Endothelial cell (in vitro differentiated cells): Measurements from ENCODE around the gene TRIM38. TPM values are rescaled to one million over a fixed set of nuclear protein-coding genes. Genes with fewer than 3 reads are reported as not detected.

Source experiments
- DNase-seq: peaks from one replicate; pipeline ENCODE4 v3.0.0; 2021; ENCODE audit warnings: low spot score
- H3K27ac Mint-ChIP-seq: one replicate; pipeline ENCODE4 v1.8.0; 2021; ENCODE audit warnings: mixed read lengths, inconsistent platforms; ENCODE audit not compliant: unreplicated experiment
- H3K27me3 Mint-ChIP-seq: one replicate; pipeline ENCODE4 v1.8.0; 2021; ENCODE audit warnings: mild to moderate bottlenecking, moderate library complexity, mixed read lengths, inconsistent platforms; ENCODE audit not compliant: unreplicated experiment
- H3K36me3 Mint-ChIP-seq: one replicate; pipeline ENCODE4 v1.8.0; 2021; ENCODE audit warnings: mild to moderate bottlenecking, low read depth, mixed read lengths, inconsistent platforms; ENCODE audit not compliant: unreplicated experiment
- H3K4me1 Mint-ChIP-seq: one replicate; pipeline ENCODE4 v1.8.0; 2021; ENCODE audit warnings: mild to moderate bottlenecking, mixed read lengths, inconsistent platforms; ENCODE audit not compliant: unreplicated experiment
- H3K4me3 Mint-ChIP-seq: one replicate; pipeline ENCODE4 v1.8.0; 2021; ENCODE audit warnings: mild to moderate bottlenecking, mixed read lengths, inconsistent platforms; ENCODE audit not compliant: unreplicated experiment
- H3K9me3 Mint-ChIP-seq: one replicate; pipeline ENCODE4 v1.8.0; 2021; ENCODE audit warnings: mixed read lengths, inconsistent platforms; ENCODE audit not compliant: unreplicated experiment
- CTCF ChIP-seq: fragments of 200-600 bp; sonication (generic); IDR thresholded peaks from one replicate; pipeline ENCODE4 v1.5.0; 2021; ENCODE audit warnings: antibody characterized with exemption; ENCODE audit not compliant: unreplicated experiment
- total RNA-seq: library from RNA; stranded (reverse); fragmentation: NEBNext Ultra II Directional; extraction: Animal tissue kit (Norgen Biotek cat#: 25700); gene quantifications from one replicate; pipeline ENCODE4 v1.2.1, GENCODE V29; 2021; ENCODE audit not compliant: unreplicated experiment

TRIM38 gene
- total RNA-seq, 1 donor from 2014 or later = 3.8 TPM

DNA sequence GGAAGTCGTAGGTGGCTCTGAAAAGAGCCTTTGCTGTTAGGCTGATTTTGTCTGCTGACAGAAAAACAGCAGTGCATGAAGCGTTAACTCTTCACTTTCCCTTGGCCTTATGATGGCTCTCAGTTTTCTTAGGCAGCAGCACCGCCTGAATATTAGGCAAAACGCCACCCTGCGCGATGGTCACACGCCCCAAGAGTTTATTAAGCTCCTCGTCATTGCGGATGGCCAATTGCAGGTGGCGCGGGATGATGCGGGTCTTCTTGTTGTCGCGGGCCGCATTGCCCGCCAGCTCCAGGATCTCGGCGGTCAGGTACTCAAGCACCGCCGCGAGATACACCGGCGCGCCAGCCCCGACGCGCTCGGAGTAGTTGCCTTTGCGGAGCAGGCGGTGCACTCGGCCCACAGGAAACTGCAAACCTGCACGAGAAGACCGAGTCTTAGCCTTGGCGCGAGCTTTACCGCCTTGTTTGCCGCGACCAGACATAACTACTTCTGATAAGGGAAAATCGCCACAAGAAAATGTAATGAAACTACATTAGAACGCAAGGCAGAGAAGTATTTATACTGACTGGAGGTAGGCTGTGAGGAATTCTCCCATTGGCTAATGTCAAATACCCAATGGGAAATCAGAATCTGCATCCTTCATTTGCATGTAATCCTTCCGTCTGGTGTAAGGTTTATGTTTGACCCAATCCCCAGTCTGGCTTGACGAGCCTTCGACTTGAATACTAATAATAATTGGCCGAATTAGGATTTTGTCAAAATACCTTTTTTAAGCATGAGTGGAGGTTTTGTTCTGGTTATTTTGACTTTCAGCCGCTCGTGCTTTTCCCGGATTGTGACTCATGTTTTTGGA, 70.7 kb downstream of the TRIM38 start:
- peak; percentile 58 for DNase-seq
- peaks cover 30% of the 10 kb centered on the region for H3K4me1 Mint-ChIP-seq
- no peaks in the 10 kb centered on the region for H3K9me3 Mint-ChIP-seq
- H3K27me3 Mint-ChIP-seq = peaks cover 1% of the 10 kb centered on the region
- TF ChIP-seq CTCF = no peak
- H3K36me3 Mint-ChIP-seq = no peaks in the 10 kb centered on the region
- H3K27ac Mint-ChIP-seq = peak overlapping the region; percentile 97
- peak overlapping the region; percentile 92 for H3K4me3 Mint-ChIP-seq

DNA sequence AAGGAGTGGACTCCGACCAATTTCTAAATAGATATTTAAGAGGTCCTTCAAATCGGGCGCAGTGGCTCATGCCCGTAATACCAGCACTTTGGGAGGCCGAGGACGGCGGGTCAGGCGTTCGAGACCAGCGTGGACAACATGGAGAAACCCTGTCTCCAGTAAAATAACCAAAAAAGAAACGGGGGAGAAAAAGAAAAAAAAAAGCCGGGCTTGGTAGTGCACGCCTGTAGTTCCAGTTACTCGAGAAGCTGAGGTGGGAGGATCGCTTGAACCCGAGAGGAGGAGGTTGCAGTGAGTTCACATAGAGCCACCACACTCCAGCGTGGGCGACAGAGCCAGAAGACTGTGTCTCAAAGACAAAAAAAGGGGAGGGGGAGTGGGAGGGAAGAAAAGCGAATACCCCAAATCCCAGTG, 71.3 kb downstream of the TRIM38 start:
- TF ChIP-seq CTCF = no peak
- H3K9me3 Mint-ChIP-seq = no peaks in the 10 kb centered on the region
- no peaks in the 10 kb centered on the region for H3K36me3 Mint-ChIP-seq
- peaks cover 1% of the 10 kb centered on the region for H3K27me3 Mint-ChIP-seq
- peak overlapping the region; percentile 92 for H3K4me3 Mint-ChIP-seq
- no peak for DNase-seq
- H3K27ac Mint-ChIP-seq = peak overlapping the region; percentile 97
- peaks cover 24% of the 10 kb centered on the region for H3K4me1 Mint-ChIP-seq

DNA sequence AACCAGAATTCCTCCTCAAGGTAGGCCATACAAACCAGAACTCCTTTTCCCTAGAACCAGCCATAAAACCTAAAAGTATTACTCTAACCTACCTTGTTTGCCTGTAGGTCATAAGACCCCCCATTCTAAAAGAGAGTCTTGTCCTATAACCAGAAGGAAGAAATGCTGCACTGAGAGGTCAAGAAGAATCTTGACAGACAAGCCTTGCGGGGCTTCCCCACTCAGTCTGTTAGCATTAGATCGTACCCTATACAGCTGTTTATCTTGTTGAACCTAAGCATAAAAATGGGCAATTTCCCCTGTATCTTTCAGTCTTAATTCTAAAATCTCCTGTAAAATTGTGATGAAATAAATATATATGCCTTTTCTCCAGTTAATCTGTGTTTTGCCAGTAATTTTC, 72.3 kb downstream of the TRIM38 start:
- H3K4me3 Mint-ChIP-seq = peak overlapping the region; percentile 32

More for the DNA sequence above, 72.3 kb downstream of the TRIM38 start:
- Mint-ChIP-seq H3K4me1 (peaks cover 21% of the 10 kb centered on the region), H3K27ac (peak overlapping the region; percentile 97), H3K36me3 (no peaks in the 10 kb centered on the region), H3K9me3 (no peaks in the 10 kb centered on the region), H3K27me3 (peaks cover 1% of the 10 kb centered on the region)
- TF ChIP-seq CTCF = no peak
- no peak for DNase-seq

Other genes with a start within 250 kb of the TRIM38 start
- gene SLC17A4, start 208.1 kb upstream of the TRIM38 start, total RNA-seq = not detected
- not detected for gene SLC17A1, start 130.8 kb upstream of the TRIM38 start, total RNA-seq
- gene SLC17A3, start 88.6 kb upstream of the TRIM38 start, total RNA-seq = 0.23 TPM
- not detected for gene SLC17A2, start 32.1 kb upstream of the TRIM38 start, total RNA-seq
- gene HFE, start 124.6 kb downstream of the TRIM38 start, total RNA-seq = 1.2 TPM